ENCODE results near the gene SPTBN4. TPM values are rescaled to one million over a fixed set of nuclear protein-coding genes. Genes with fewer than 3 reads are reported as not detected.

Gene SPTBN4
- total RNA-seq = 3.9 and 6.6 TPM in 2 replicates
- 1.3 and 2.0 TPM in 2 replicates for polyA plus RNA-seq
- 1.7 and 3.7 TPM in 2 replicates for polyA plus RNA-seq (2012)
- polyA minus RNA-seq (ENCODE audit: low replicate concordance) = 0.08 and 0.89 TPM in 2 replicates

DNA sequence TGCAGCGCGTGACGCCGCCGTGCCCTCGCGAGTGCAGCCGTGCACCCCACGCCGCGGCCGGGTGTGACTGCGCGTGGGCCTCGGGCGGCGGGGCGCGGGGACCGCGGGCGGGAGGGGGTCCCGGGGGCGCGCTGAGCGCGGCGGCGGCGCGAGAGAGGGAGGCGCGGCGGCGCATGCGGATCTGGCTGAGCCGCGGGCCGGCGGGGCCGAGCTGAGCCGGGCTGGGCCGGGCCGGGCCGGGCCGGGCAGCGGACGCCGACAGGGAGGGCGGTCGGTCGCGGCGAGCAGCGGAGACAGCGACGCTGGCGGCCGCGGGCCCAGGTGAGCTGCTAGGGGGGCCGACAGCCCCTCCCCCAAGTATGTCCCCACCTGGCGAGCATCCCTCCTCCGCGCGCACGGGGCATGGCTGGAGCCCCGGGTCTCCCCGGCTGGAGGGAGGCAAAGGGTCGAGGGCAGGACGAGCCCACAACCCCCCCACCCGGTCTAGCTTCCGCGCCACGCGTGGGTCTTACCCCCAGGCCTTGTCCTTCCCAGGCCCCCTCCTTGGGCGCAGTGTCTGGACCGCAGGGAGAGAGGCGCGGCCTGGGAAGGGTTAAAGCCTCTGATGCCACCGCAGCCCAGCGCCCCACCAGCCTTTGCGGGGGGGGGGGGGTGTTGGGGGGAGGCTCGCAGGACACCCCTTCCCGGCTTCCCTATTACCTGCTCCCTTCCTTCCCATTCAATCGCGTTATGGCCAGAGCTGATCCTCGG lies at the start of gene SPTBN4:
TSS of gene SPTBN4 (plus strand) at position 17 of the 750 bp plus-strand sequence. CDS start 5,621 bp downstream, outside the sequence.
- H4K20me1 ChIP-seq (ENCODE audit: control insufficient read depth, extremely low read depth, insufficient read depth, low read length) = no peaks in the 10 kb centered on the region
- no peak within 1 kb of the TSS for H3K27ac ChIP-seq (ENCODE audit: insufficient read depth, low read length)
- H3K4me1 ChIP-seq (ENCODE audit: control insufficient read depth, extremely low read depth, insufficient read depth, low read length) = peaks cover 12% of the 10 kb centered on the region
- TF ChIP-seq EZH2 (IDR thresholded peaks at IDR 0.05; ENCODE audit: low read length, missing control alignments) = no peak
- TF ChIP-seq, protein P1, sequence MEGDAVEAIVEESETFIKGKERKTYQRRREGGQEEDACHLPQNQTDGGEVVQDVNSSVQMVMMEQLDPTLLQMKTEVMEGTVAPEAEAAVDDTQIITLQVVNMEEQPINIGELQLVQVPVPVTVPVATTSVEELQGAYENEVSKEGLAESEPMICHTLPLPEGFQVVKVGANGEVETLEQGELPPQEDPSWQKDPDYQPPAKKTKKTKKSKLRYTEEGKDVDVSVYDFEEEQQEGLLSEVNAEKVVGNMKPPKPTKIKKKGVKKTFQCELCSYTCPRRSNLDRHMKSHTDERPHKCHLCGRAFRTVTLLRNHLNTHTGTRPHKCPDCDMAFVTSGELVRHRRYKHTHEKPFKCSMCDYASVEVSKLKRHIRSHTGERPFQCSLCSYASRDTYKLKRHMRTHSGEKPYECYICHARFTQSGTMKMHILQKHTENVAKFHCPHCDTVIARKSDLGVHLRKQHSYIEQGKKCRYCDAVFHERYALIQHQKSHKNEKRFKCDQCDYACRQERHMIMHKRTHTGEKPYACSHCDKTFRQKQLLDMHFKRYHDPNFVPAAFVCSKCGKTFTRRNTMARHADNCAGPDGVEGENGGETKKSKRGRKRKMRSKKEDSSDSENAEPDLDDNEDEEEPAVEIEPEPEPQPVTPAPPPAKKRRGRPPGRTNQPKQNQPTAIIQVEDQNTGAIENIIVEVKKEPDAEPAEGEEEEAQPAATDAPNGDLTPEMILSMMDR (conservative IDR thresholded peaks at IDR 0.05 in 1 of 2, IDR thresholded peaks at IDR 0.05 in 1 of 2; ENCODE audit: low read depth in 1 of 2, low read length in 2 of 2) = no peak
- no peaks in the 10 kb centered on the region for H3K9me3 ChIP-seq (ENCODE audit: control insufficient read depth, insufficient read depth, low read depth, low read length)
- peak within 1 kb of the TSS; percentile 87 for H3K4me2 ChIP-seq (ENCODE audit: extremely low read depth, insufficient read depth, low read length)
- no peak within 1 kb of the TSS for H3K9ac ChIP-seq (ENCODE audit: insufficient read depth, low read length)
- H2AFZ ChIP-seq (ENCODE audit: low read length) = peak within 1 kb of the TSS; percentile 3
- H3K79me2 ChIP-seq (ENCODE audit: control insufficient read depth, insufficient read depth, low read length) = no peaks in the 10 kb centered on the region
- DNase-seq (ENCODE audit: low read depth in 2 of 2) = no peak
- no peaks in the 10 kb centered on the region for H3K27me3 ChIP-seq (ENCODE audit: control insufficient read depth, insufficient read depth, low read length)
- no peaks in the 10 kb centered on the region for H3K36me3 ChIP-seq (ENCODE audit: control insufficient read depth, insufficient read depth, low read length)
- peak within 1 kb of the TSS in 3 of 4 experiments; percentile 28 to 50 (median 30) for H3K4me3 ChIP-seq (replicated peaks in 1 of 4; ENCODE audit: control extremely low read depth in 1 of 4, insufficient read depth in 1 of 4, low read depth in 3 of 4, low read length in 4 of 4)

DNA sequence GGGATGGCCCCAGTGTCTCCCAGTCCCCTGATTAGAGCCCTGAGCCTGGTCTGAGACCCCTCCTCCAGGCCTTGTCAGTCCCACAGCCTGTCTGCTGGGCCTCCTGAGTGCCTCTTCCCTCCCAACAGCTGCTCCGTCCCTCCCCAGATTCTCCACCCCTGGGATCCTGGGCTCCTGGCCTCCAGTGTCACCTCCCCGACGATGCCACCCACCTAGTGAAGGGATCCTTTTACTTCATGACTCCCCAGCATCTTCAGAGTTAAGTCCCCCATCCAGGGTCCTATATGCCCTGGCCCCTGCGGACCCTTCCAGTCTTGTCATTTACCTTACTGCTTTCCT lies 49.2 kb upstream of the SPTBN4 start:
- Histone ChIP-seq H3K4me3 (replicated peaks in 1 of 4; ENCODE audit: control extremely low read depth in 1 of 4, insufficient read depth in 1 of 4, low read depth in 3 of 4, low read length in 4 of 4) (no peak overlapping the region), H3K27ac (ENCODE audit: insufficient read depth, low read length) (no peak overlapping the region), H4K20me1 (ENCODE audit: control insufficient read depth, extremely low read depth, insufficient read depth, low read length) (no peaks in the 10 kb centered on the region), H3K4me1 (ENCODE audit: control insufficient read depth, extremely low read depth, insufficient read depth, low read length) (peaks cover 11% of the 10 kb centered on the region), H3K4me2 (ENCODE audit: extremely low read depth, insufficient read depth, low read length) (no peak overlapping the region), H3K79me2 (ENCODE audit: control insufficient read depth, insufficient read depth, low read length) (peaks cover 5% of the 10 kb centered on the region), H2AFZ (ENCODE audit: low read length) (no peak overlapping the region), H3K9ac (ENCODE audit: insufficient read depth, low read length) (no peak overlapping the region), H3K27me3 (ENCODE audit: control insufficient read depth, insufficient read depth, low read length) (no peaks in the 10 kb centered on the region), H3K36me3 (ENCODE audit: control insufficient read depth, insufficient read depth, low read length) (peaks cover 2% of the 10 kb centered on the region), H3K9me3 (ENCODE audit: control insufficient read depth, insufficient read depth, low read depth, low read length) (no peaks in the 10 kb centered on the region)
- TF ChIP-seq, protein P1 (conservative IDR thresholded peaks at IDR 0.05 in 1 of 2, IDR thresholded peaks at IDR 0.05 in 1 of 2; ENCODE audit: low read depth in 1 of 2, low read length in 2 of 2) = no peak
- TF ChIP-seq EZH2 (IDR thresholded peaks at IDR 0.05; ENCODE audit: low read length, missing control alignments) = no peak
- DNase-seq (ENCODE audit: low read depth in 2 of 2) = no peak

DNA sequence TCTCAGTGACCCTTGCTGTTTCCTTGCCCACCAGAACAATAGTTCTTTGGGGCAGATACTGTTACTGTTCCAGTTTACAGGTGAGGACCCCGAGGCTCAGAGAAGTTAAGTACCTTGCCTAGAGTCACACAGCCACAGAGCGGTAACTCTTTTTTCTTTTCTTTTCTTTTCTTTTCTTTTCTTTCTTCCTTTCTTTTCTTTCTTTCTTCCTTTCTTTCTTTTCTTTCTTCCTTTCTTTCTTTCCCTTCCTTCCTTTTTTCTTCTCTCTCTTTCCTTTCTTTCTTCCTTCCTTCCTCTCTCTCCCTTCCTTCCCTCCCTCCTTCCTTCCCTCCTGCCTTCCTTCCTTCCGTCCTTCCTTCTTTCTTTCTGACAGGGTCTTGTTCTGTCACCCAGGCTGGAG lies 48.8 kb upstream of the SPTBN4 start:
- H3K9me3 ChIP-seq (ENCODE audit: control insufficient read depth, insufficient read depth, low read depth, low read length) = no peaks in the 10 kb centered on the region
- peaks cover 9% of the 10 kb centered on the region for H3K79me2 ChIP-seq (ENCODE audit: control insufficient read depth, insufficient read depth, low read length)
- H3K27ac ChIP-seq (ENCODE audit: insufficient read depth, low read length) = no peak overlapping the region
- H3K4me1 ChIP-seq (ENCODE audit: control insufficient read depth, extremely low read depth, insufficient read depth, low read length) = peaks cover 12% of the 10 kb centered on the region
- H3K27me3 ChIP-seq (ENCODE audit: control insufficient read depth, insufficient read depth, low read length) = no peaks in the 10 kb centered on the region
- no peak overlapping the region for H3K4me3 ChIP-seq (replicated peaks in 1 of 4; ENCODE audit: control extremely low read depth in 1 of 4, insufficient read depth in 1 of 4, low read depth in 3 of 4, low read length in 4 of 4)
- TF ChIP-seq, protein P1 (conservative IDR thresholded peaks at IDR 0.05 in 1 of 2, IDR thresholded peaks at IDR 0.05 in 1 of 2; ENCODE audit: low read depth in 1 of 2, low read length in 2 of 2) = no peak
- TF ChIP-seq EZH2 (IDR thresholded peaks at IDR 0.05; ENCODE audit: low read length, missing control alignments) = no peak
- DNase-seq (ENCODE audit: low read depth in 2 of 2) = no peak
- H4K20me1 ChIP-seq (ENCODE audit: control insufficient read depth, extremely low read depth, insufficient read depth, low read length) = no peaks in the 10 kb centered on the region
- H3K9ac ChIP-seq (ENCODE audit: insufficient read depth, low read length) = no peak overlapping the region
- no peak overlapping the region for H3K4me2 ChIP-seq (ENCODE audit: extremely low read depth, insufficient read depth, low read length)
- peaks cover 6% of the 10 kb centered on the region for H3K36me3 ChIP-seq (ENCODE audit: control insufficient read depth, insufficient read depth, low read length)
- H2AFZ ChIP-seq (ENCODE audit: low read length) = no peak overlapping the region

Measured in fibroblast of lung (primary cell).